ENCODE data around the gene TMTC1.

TMTC1 gene

DNA sequence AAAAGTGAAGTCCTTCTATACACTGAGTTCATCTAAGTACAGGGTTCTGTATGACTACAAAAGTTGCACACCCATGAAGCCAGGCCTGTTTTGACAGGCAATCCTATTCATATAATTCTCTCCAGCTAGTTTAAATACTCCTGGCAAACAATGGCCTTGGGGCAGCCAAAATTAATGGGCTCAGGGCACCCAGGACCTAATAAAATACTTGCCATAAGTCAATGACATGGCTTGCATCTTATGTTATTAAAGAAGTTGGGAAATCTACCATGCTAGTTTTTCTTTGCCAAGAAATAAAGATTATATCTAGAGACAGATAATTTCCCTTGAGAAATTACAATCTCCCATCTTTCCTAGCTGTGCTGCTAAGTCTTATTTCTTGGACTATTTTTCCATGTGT, 11.1 kb upstream of the TMTC1 start:
- no peak for DNase-seq (ENCODE audit: low spot score)
- in situ Hi-C loops (cut with MboI; ENCODE audit: low sequenced_read_pairs, unreplicated experiment), result no loop called here
- TF ChIP-seq, protein P1, sequence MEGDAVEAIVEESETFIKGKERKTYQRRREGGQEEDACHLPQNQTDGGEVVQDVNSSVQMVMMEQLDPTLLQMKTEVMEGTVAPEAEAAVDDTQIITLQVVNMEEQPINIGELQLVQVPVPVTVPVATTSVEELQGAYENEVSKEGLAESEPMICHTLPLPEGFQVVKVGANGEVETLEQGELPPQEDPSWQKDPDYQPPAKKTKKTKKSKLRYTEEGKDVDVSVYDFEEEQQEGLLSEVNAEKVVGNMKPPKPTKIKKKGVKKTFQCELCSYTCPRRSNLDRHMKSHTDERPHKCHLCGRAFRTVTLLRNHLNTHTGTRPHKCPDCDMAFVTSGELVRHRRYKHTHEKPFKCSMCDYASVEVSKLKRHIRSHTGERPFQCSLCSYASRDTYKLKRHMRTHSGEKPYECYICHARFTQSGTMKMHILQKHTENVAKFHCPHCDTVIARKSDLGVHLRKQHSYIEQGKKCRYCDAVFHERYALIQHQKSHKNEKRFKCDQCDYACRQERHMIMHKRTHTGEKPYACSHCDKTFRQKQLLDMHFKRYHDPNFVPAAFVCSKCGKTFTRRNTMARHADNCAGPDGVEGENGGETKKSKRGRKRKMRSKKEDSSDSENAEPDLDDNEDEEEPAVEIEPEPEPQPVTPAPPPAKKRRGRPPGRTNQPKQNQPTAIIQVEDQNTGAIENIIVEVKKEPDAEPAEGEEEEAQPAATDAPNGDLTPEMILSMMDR (IDR thresholded peaks at IDR 0.05; ENCODE audit: borderline replicate concordance, control extremely low read depth, extremely low read depth, insufficient read depth, missing control alignments), result no peak

DNA sequence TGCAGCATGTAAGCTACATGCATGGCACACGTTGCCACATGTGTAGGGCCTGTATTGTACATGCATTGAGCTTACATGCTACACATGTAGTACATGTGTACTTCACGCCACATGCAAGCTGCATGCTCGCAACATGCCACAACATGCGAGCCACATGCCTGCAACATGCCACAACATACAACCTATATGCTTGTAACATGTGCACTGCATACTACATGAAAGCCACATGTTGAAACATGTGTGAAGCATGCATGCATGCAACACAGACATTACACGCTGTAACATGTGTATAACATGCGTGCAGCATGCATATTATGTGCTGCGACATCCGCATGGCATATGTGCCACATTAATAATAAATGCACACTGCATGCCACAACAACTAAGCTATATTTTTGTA, 9.1 kb upstream of the TMTC1 start:
- TF ChIP-seq, protein P1 (IDR thresholded peaks at IDR 0.05; ENCODE audit: borderline replicate concordance, control extremely low read depth, extremely low read depth, insufficient read depth, missing control alignments), result no peak
- DNase-seq (ENCODE audit: low spot score), result no peak
- in situ Hi-C loops (cut with MboI; ENCODE audit: low sequenced_read_pairs, unreplicated experiment), result no loop called here

DNA sequence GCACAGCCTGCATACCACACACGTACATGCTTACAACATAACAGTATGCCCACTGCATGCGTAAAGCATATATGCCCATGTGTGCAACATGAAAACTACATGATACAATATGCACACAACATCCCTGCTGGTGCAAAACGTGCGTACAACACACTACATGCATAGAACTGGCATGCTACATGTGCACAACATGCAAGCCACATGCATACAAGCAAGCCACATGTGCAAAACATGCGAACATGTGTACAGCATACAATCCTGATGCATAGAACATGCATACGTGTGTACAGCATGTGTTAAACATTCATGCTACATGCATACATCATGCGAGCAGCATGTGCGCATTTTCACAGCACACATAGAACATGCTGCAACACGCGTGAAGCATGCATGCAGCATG, 8.4 kb upstream of the TMTC1 start:
- TF ChIP-seq, protein P1 (IDR thresholded peaks at IDR 0.05; ENCODE audit: borderline replicate concordance, control extremely low read depth, extremely low read depth, insufficient read depth, missing control alignments), result no peak
- in situ Hi-C loops (cut with MboI; ENCODE audit: low sequenced_read_pairs, unreplicated experiment), result no loop called here
- DNase-seq (ENCODE audit: low spot score), result no peak

DNA sequence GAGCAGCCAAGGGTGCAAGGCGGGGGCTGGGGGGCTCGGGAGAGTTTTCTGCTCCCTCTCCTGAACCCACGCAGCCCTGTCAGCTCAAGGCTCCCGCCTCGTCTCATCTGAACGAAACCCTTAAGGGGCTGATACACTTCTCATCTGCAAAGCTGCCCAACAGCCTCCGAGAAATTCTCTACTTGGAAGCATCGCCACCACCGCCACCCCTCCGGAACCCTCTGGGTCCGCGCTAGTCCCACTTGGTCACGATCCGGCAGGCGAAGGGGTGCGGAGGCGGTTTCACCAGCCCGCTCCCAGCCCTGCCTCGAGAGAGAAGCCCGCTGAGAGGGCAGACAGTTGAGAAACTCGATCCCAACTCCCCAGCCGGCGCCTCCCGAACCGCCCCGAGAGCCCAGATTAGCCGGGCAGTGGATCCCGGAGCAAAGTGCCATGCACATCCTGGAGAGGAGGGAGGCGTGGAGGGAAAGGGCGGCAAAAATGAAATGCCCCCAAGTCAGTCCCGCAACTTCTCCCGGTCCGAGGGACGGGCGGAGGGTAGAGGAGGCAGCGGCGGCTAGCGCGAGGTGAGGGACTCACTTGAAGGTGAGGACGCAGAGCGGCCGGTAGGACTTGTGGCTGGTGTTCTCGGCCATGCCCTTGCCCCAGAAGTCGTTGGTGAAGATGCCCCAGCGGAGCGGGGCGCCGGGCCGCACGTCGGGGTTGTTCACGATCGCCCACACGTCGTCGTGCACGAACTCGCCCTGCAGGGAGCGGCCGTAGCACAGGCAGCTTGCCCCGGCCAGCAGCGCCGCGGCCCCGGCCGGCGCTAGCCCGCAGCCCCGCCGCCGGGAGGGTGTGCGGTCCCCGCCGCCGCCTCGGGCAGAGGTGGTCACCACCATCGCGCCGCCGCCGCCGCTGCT, 620 bp downstream of the TMTC1 start:
- peak; percentile 17 for DNase-seq (ENCODE audit: low spot score)
- TF ChIP-seq, protein P1 (IDR thresholded peaks at IDR 0.05; ENCODE audit: borderline replicate concordance, control extremely low read depth, extremely low read depth, insufficient read depth, missing control alignments), result no peak
- in situ Hi-C loops (cut with MboI; ENCODE audit: low sequenced_read_pairs, unreplicated experiment), result no loop called here

DNA sequence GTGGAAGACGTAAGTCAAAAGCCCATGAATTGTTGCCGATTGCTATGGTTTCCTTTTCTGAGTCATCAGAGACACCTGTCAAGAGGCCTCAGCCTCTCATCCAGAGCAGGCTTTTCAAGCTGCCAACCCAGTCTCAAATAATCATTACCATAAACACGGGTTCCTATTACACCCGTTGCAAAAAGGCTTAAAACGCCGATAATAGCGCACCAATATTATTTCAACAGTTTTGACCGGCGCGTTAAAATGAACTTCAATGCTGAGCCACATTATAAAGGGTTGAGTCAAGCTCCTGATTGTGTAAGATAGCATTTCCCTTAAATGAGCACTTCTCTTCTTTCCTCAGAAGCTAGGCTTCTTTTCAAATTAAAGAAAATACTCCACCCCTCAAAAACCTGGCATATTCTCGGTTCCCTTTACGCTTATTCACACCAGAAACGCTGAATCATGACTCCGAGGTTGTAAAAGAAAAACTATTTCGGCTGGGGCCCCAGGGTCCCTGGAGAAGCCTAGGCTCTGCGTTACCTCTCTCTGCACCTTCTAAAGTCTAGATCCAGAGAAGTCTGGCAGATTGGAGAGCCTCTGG, 1.4 kb downstream of the TMTC1 start:
- no peak for DNase-seq (ENCODE audit: low spot score)
- TF ChIP-seq, protein P1 (IDR thresholded peaks at IDR 0.05; ENCODE audit: borderline replicate concordance, control extremely low read depth, extremely low read depth, insufficient read depth, missing control alignments), result no peak
- in situ Hi-C loops (cut with MboI; ENCODE audit: low sequenced_read_pairs, unreplicated experiment), result no loop called here

DNA sequence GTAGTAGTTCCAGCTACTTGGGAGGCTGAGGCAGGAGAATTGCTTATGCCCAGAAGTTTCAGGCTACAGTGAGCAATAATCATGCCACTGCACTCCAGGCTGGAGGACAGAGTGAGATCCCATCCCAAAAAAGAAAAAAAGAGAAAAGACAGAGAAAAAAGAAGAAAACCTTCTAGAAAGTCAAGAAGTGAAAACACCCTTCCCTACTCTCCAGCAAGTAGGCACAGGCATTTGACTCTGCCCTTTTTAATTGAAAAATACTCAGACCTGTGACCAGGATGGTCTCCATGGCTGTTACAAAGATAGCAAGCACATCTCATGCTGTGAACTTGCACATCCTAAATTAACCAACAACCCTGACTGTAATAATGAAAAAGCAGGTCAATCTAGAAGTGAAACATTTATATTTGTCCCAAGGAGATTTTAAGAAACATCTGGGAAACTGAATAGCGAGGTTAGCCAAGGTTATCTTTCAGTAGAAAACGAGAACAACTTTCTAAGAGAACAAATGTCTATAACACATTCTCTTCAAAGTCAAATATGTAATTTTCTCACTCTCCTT, 2.0 kb downstream of the TMTC1 start:
- TF ChIP-seq, protein P1 (IDR thresholded peaks at IDR 0.05; ENCODE audit: borderline replicate concordance, control extremely low read depth, extremely low read depth, insufficient read depth, missing control alignments), result no peak
- in situ Hi-C loops (cut with MboI; ENCODE audit: low sequenced_read_pairs, unreplicated experiment), result no loop called here
- no peak for DNase-seq (ENCODE audit: low spot score)
